ENCODE results near the gene PLPP3.

PLPP3 gene

DNA sequence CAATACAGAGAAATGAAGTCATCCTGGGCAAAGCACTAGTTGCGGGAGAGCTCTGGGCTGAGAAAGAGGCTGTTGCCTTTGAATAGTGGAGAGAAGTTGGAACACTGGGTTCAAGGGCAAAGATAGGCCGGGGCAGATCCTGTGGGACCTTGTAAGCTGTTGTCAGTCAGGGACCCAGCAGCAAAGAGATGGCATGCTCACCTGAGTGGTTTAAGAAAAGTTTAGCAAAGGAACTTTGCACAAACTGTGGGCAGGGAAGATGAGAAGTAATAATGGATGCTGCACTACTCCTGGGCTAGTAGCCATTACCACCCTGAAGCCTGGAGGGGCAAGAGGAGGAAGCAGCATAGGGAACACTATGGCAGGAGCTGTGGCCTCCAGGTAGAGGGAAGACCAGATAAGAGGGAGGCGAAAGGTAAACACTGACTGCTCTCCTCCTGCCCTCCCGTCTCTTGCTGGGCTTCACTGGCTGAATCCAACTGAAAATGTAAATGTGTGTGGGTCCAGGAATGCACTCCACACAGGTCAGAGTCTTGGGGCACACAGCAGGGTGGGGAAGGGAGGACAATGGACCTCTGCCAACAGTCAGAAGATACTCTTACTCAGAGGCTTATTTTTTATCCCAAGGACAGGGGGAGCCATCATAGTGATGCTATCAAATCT lies 129.2 kb downstream of the PLPP3 start:
- FAIRE-seq (no peak), DNase-seq (ENCODE audit: insufficient read length) (no peak)
- TF ChIP-seq TAF1 (IDR thresholded peaks at IDR 0.05; ENCODE audit: borderline replicate concordance, low read depth, low read length) (no peak), POLR2A (IDR thresholded peaks at IDR 0.05; ENCODE audit: low read depth, low read length) (no peak), POLR2AphosphoS5 (IDR thresholded peaks at IDR 0.05; ENCODE audit: low read depth, low read length) (no peak)

DNA sequence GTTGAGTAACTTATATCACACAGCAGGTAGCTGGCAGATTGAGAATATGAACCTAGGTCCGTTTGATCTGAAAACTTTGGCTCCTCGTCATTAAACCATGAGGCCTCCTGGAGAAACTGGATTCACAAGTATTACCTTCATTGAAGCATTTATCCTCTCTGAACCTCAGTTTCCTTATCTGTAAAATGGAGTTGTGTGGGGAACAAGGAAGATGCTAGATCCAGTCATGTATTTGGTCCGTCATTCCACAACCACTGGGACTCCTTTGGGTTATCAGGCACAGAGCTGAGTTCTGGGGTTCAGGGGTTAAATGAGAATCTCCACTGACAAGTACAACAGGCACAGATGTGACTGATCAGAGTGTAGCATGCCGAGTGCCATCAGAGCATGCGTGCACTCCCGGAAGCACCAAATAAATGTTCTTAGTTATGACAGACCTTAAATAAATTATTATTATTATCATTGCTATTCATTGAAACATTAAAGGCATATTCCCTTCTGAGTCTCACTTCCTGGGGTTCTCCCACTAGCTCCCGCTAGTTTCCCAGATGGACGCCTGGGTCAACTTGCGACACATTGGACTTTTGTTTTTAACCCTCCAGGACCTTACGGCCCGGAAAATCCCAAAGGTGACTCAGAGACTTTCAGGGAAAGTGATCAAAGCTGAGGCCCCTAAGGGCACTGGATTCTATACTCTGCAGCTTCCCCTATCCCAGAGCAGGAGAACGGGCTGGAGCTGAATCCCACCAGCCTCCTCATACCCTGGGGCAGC lies 130.6 kb downstream of the PLPP3 start:
- FAIRE-seq, result no peak
- DNase-seq (ENCODE audit: insufficient read length), result no peak
- TF ChIP-seq TAF1 (IDR thresholded peaks at IDR 0.05; ENCODE audit: borderline replicate concordance, low read depth, low read length) (no peak), POLR2A (IDR thresholded peaks at IDR 0.05; ENCODE audit: low read depth, low read length) (no peak), POLR2AphosphoS5 (IDR thresholded peaks at IDR 0.05; ENCODE audit: low read depth, low read length) (no peak)

DNA sequence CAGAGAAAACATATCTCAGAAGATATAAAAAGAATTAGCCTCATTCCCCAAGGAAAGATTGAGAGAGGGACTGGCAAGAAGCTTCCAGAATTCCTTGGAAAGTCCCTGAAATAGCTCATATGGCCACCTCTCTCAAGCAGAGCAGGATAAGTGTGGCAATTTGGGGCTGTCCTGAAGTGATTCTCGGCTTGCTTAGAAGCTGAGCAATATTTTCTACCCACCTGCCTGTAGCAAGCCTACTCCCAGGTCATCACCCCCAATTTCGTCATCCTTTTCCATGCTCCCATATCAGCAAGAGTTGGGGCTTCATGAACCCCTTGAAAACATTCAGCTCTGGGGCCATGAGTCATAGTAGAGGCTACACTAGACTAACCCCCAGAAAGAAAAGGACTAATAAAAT lies 131.5 kb downstream of the PLPP3 start:
- no peak for FAIRE-seq
- DNase-seq (ENCODE audit: insufficient read length), result no peak

DNA sequence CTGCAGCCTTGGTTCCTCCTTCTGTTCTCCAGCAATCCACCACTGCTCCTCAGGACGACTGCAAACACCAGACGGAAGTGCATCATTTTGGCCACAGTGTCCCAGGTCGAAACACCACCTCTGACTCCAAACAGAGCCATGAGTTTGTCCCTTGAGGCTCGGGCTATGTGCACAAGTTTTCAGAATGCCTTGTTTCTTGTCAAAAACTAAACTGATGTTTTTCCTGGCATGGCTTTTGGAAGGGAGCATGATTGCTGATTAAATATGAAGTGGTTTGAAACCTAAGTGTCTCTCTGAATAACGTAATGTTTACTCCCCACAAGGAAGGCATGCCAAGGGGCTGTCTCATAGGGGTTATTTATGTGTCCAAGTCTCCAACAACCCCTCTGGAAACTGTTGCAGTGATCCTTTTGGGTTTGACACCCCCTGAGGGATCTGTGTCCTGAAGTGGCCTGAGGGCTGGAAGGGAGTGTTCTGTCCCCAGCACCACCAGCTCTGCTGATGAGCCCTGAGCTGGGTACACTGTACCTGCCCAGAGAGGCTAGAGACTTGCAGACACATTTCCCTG lies 132.7 kb downstream of the PLPP3 start:
- TF ChIP-seq POLR2AphosphoS5 (IDR thresholded peaks at IDR 0.05; ENCODE audit: low read depth, low read length) (no peak), TAF1 (IDR thresholded peaks at IDR 0.05; ENCODE audit: borderline replicate concordance, low read depth, low read length) (no peak), POLR2A (IDR thresholded peaks at IDR 0.05; ENCODE audit: low read depth, low read length) (no peak)
- no peak for FAIRE-seq

More for the DNA sequence above, 131.5 kb downstream of the PLPP3 start:
- no peak for TF ChIP-seq POLR2AphosphoS5 (IDR thresholded peaks at IDR 0.05; ENCODE audit: low read depth, low read length)
- no peak for TF ChIP-seq POLR2A (IDR thresholded peaks at IDR 0.05; ENCODE audit: low read depth, low read length)
- no peak for TF ChIP-seq TAF1 (IDR thresholded peaks at IDR 0.05; ENCODE audit: borderline replicate concordance, low read depth, low read length)

DNA sequence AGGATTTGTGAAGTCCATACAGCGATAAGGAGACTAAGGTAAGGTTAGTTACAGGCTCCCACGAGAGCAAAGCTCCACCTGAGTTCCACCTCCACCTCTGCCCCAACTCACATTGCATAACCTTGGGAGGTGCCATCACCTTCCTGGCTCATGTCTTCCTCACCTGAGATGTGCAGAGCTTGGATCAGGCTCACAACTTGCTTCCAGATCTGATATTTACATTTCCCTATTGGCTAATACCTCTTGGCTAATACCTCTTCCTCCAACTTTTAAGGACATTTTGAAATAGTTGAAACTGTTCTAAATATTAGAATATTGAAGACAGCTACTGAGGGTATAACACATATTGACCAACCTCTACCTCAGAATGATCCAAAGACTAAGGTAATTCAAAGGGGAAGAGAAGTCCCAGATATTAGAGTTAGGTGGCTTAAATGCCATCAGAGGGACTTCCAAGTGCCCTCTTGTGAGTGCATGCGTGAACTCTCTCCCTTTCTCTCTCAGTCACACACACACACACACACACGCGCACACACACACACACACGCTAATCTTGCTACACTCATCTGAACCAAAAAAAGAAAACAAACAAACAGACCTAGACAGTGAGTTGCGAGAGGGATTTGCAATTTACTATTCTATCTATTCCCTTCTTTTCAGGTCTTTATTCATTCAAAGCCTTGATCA lies 134.3 kb downstream of the PLPP3 start:
- no peak for TF ChIP-seq TAF1 (IDR thresholded peaks at IDR 0.05; ENCODE audit: borderline replicate concordance, low read depth, low read length)
- TF ChIP-seq POLR2A (IDR thresholded peaks at IDR 0.05; ENCODE audit: low read depth, low read length), result no peak
- no peak for TF ChIP-seq POLR2AphosphoS5 (IDR thresholded peaks at IDR 0.05; ENCODE audit: low read depth, low read length)
- DNase-seq (ENCODE audit: insufficient read length) (no peak), FAIRE-seq (no peak)

More for the DNA sequence above, 132.7 kb downstream of the PLPP3 start:
- DNase-seq (ENCODE audit: insufficient read length), result no peak

Data from GM12892 (cell line).